ENCODE data around the gene SPATS2L.

Gene SPATS2L

GRCh38 chr2:200483729-200484198 is 177.3 kb downstream of the SPATS2L start:
- H3K4me1 ChIP-seq (ENCODE audit: control insufficient read depth, insufficient read depth, low read length, poor library complexity, severe bottlenecking) = no peaks in the 10 kb centered on the region
- H3K4me3 ChIP-seq (ENCODE audit: insufficient read depth, low read depth, low read length, poor library complexity, severe bottlenecking) = no peak overlapping the region
- no peaks in the 10 kb centered on the region for H3K27me3 ChIP-seq (replicated peaks; ENCODE audit: control insufficient read depth, insufficient read depth, low read length, poor library complexity, severe bottlenecking)
- H3K36me3 ChIP-seq (ENCODE audit: control insufficient read depth, insufficient read depth, low read length) = no peaks in the 10 kb centered on the region
- no peak for DNase-seq
- H3K27ac ChIP-seq (ENCODE audit: insufficient read depth, low read length, poor library complexity, severe bottlenecking) = no peak overlapping the region
- H3K9me3 ChIP-seq (ENCODE audit: control insufficient read depth, low read length) = no peaks in the 10 kb centered on the region

GRCh38 chr2:200484934-200485333 is 178.4 kb downstream of the SPATS2L start:
- H3K4me3 ChIP-seq (ENCODE audit: insufficient read depth, low read depth, low read length, poor library complexity, severe bottlenecking) = no peak overlapping the region
- no peaks in the 10 kb centered on the region for H3K9me3 ChIP-seq (ENCODE audit: control insufficient read depth, low read length)
- H3K4me1 ChIP-seq (ENCODE audit: control insufficient read depth, insufficient read depth, low read length, poor library complexity, severe bottlenecking) = no peaks in the 10 kb centered on the region
- no peak for DNase-seq
- no peak overlapping the region for H3K27ac ChIP-seq (ENCODE audit: insufficient read depth, low read length, poor library complexity, severe bottlenecking)
- H3K36me3 ChIP-seq (ENCODE audit: control insufficient read depth, insufficient read depth, low read length) = peaks cover 7% of the 10 kb centered on the region
- no peaks in the 10 kb centered on the region for H3K27me3 ChIP-seq (replicated peaks; ENCODE audit: control insufficient read depth, insufficient read depth, low read length, poor library complexity, severe bottlenecking)

- H3K36me3 ChIP-seq (ENCODE audit: control insufficient read depth, insufficient read depth, low read length) = peaks cover 23% of the 10 kb centered on the region
- DNase-seq = no peak
- no peak overlapping the region for H3K27ac ChIP-seq (ENCODE audit: insufficient read depth, low read length, poor library complexity, severe bottlenecking)
- H3K27me3 ChIP-seq (replicated peaks; ENCODE audit: control insufficient read depth, insufficient read depth, low read length, poor library complexity, severe bottlenecking) = no peaks in the 10 kb centered on the region
- no peaks in the 10 kb centered on the region for H3K9me3 ChIP-seq (ENCODE audit: control insufficient read depth, low read length)
- no peak overlapping the region for H3K4me3 ChIP-seq (ENCODE audit: insufficient read depth, low read depth, low read length, poor library complexity, severe bottlenecking)
- no peaks in the 10 kb centered on the region for H3K4me1 ChIP-seq (ENCODE audit: control insufficient read depth, insufficient read depth, low read length, poor library complexity, severe bottlenecking)
Measured at GRCh38 chr2:200486529-200486928, 180.0 kb downstream of the SPATS2L start.

- Histone ChIP-seq H3K27me3 (replicated peaks; ENCODE audit: control insufficient read depth, insufficient read depth, low read length, poor library complexity, severe bottlenecking) (no peaks in the 10 kb centered on the region), H3K4me3 (ENCODE audit: insufficient read depth, low read depth, low read length, poor library complexity, severe bottlenecking) (no peak overlapping the region), H3K4me1 (ENCODE audit: control insufficient read depth, insufficient read depth, low read length, poor library complexity, severe bottlenecking) (no peaks in the 10 kb centered on the region), H3K27ac (ENCODE audit: insufficient read depth, low read length, poor library complexity, severe bottlenecking) (no peak overlapping the region), H3K36me3 (ENCODE audit: control insufficient read depth, insufficient read depth, low read length) (peaks cover 39% of the 10 kb centered on the region), H3K9me3 (ENCODE audit: control insufficient read depth, low read length) (no peaks in the 10 kb centered on the region)
- DNase-seq = no peak
Measured at GRCh38 chr2:200488169-200488568, 181.7 kb downstream of the SPATS2L start.

- no peak for DNase-seq
- H3K36me3 ChIP-seq (ENCODE audit: control insufficient read depth, insufficient read depth, low read length) = peaks cover 44% of the 10 kb centered on the region
- no peaks in the 10 kb centered on the region for H3K27me3 ChIP-seq (replicated peaks; ENCODE audit: control insufficient read depth, insufficient read depth, low read length, poor library complexity, severe bottlenecking)
- H3K27ac ChIP-seq (ENCODE audit: insufficient read depth, low read length, poor library complexity, severe bottlenecking) = no peak overlapping the region
- no peak overlapping the region for H3K4me3 ChIP-seq (ENCODE audit: insufficient read depth, low read depth, low read length, poor library complexity, severe bottlenecking)
- H3K4me1 ChIP-seq (ENCODE audit: control insufficient read depth, insufficient read depth, low read length, poor library complexity, severe bottlenecking) = no peaks in the 10 kb centered on the region
- H3K9me3 ChIP-seq (ENCODE audit: control insufficient read depth, low read length) = no peaks in the 10 kb centered on the region
Measured at GRCh38 chr2:200490001-200490400, 183.5 kb downstream of the SPATS2L start.

GRCh38 chr2:200492656-200493055 is 186.2 kb downstream of the SPATS2L start:
- Histone ChIP-seq H3K9me3 (ENCODE audit: control insufficient read depth, low read length) (no peaks in the 10 kb centered on the region), H3K4me3 (ENCODE audit: insufficient read depth, low read depth, low read length, poor library complexity, severe bottlenecking) (no peak overlapping the region), H3K4me1 (ENCODE audit: control insufficient read depth, insufficient read depth, low read length, poor library complexity, severe bottlenecking) (no peaks in the 10 kb centered on the region), H3K36me3 (ENCODE audit: control insufficient read depth, insufficient read depth, low read length) (peaks cover 59% of the 10 kb centered on the region), H3K27ac (ENCODE audit: insufficient read depth, low read length, poor library complexity, severe bottlenecking) (no peak overlapping the region), H3K27me3 (replicated peaks; ENCODE audit: control insufficient read depth, insufficient read depth, low read length, poor library complexity, severe bottlenecking) (no peaks in the 10 kb centered on the region)
- DNase-seq = no peak

GRCh38 chr2:200494048-200494447 is 187.6 kb downstream of the SPATS2L start:
- Histone ChIP-seq H3K27me3 (replicated peaks; ENCODE audit: control insufficient read depth, insufficient read depth, low read length, poor library complexity, severe bottlenecking) (no peaks in the 10 kb centered on the region), H3K36me3 (ENCODE audit: control insufficient read depth, insufficient read depth, low read length) (peaks cover 70% of the 10 kb centered on the region)

GRCh38 chr2:200496696-200497095 is 190.2 kb downstream of the SPATS2L start:
- H3K27me3 ChIP-seq (replicated peaks; ENCODE audit: control insufficient read depth, insufficient read depth, low read length, poor library complexity, severe bottlenecking) = no peaks in the 10 kb centered on the region
- H3K27ac ChIP-seq (ENCODE audit: insufficient read depth, low read length, poor library complexity, severe bottlenecking) = no peak overlapping the region
- H3K9me3 ChIP-seq (ENCODE audit: control insufficient read depth, low read length) = no peaks in the 10 kb centered on the region
- H3K4me1 ChIP-seq (ENCODE audit: control insufficient read depth, insufficient read depth, low read length, poor library complexity, severe bottlenecking) = no peaks in the 10 kb centered on the region
- peaks cover 45% of the 10 kb centered on the region for H3K36me3 ChIP-seq (ENCODE audit: control insufficient read depth, insufficient read depth, low read length)
- H3K4me3 ChIP-seq (ENCODE audit: insufficient read depth, low read depth, low read length, poor library complexity, severe bottlenecking) = no peak overlapping the region
- no peak for DNase-seq

More at GRCh38 chr2:200494048-200494447, 187.6 kb downstream of the SPATS2L start:
- Histone ChIP-seq H3K9me3 (ENCODE audit: control insufficient read depth, low read length) (no peaks in the 10 kb centered on the region), H3K27ac (ENCODE audit: insufficient read depth, low read length, poor library complexity, severe bottlenecking) (no peak overlapping the region), H3K4me1 (ENCODE audit: control insufficient read depth, insufficient read depth, low read length, poor library complexity, severe bottlenecking) (no peaks in the 10 kb centered on the region), H3K4me3 (ENCODE audit: insufficient read depth, low read depth, low read length, poor library complexity, severe bottlenecking) (no peak overlapping the region)
- no peak for DNase-seq

- Histone ChIP-seq H3K27me3 (replicated peaks; ENCODE audit: control insufficient read depth, insufficient read depth, low read length, poor library complexity, severe bottlenecking) (no peaks in the 10 kb centered on the region), H3K9me3 (ENCODE audit: control insufficient read depth, low read length) (no peaks in the 10 kb centered on the region), H3K4me3 (ENCODE audit: insufficient read depth, low read depth, low read length, poor library complexity, severe bottlenecking) (no peak overlapping the region), H3K4me1 (ENCODE audit: control insufficient read depth, insufficient read depth, low read length, poor library complexity, severe bottlenecking) (no peaks in the 10 kb centered on the region), H3K27ac (ENCODE audit: insufficient read depth, low read length, poor library complexity, severe bottlenecking) (no peak overlapping the region), H3K36me3 (ENCODE audit: control insufficient read depth, insufficient read depth, low read length) (peaks cover 35% of the 10 kb centered on the region)
- no peak for DNase-seq
Measured at GRCh38 chr2:200498402-200499162, 192.1 kb downstream of the SPATS2L start.

- no peak overlapping the region for H3K27ac ChIP-seq (ENCODE audit: insufficient read depth, low read length, poor library complexity, severe bottlenecking)
Measured at GRCh38 chr2:200502196-200502595, 195.7 kb downstream of the SPATS2L start.

More at GRCh38 chr2:200502196-200502595, 195.7 kb downstream of the SPATS2L start:
- no peaks in the 10 kb centered on the region for H3K4me1 ChIP-seq (ENCODE audit: control insufficient read depth, insufficient read depth, low read length, poor library complexity, severe bottlenecking)
- H3K4me3 ChIP-seq (ENCODE audit: insufficient read depth, low read depth, low read length, poor library complexity, severe bottlenecking) = no peak overlapping the region
- DNase-seq = no peak
- H3K27me3 ChIP-seq (replicated peaks; ENCODE audit: control insufficient read depth, insufficient read depth, low read length, poor library complexity, severe bottlenecking) = no peaks in the 10 kb centered on the region
- H3K36me3 ChIP-seq (ENCODE audit: control insufficient read depth, insufficient read depth, low read length) = peaks cover 24% of the 10 kb centered on the region
- H3K9me3 ChIP-seq (ENCODE audit: control insufficient read depth, low read length) = no peaks in the 10 kb centered on the region

All from effector memory CD4-positive, alpha-beta T cell (primary cell).